HEK293 (cell line): Measurements from ENCODE around the gene CDH8.

Source experiments
- CTCF ChIA-PET: fragments of 350-600 bp; formaldehyde crosslinking; extraction: SDS; loops from one replicate; lab custom pipeline; 2021; ENCODE audit warnings: antibody characterized with exemption; lab: Yijun Ruan, JAX
- POLR2A ChIA-PET: fragments of 300-600 bp; formaldehyde crosslinking; extraction: SDS; loops from one replicate; lab custom pipeline; 2020; ENCODE audit warnings: antibody characterized with exemption, inconsistent platforms; lab: Yijun Ruan, JAX
- H3K27ac ChIP-seq: fragments of 200-500 bp; sonication (Bioruptor generic); 2 replicates; pipeline ENCODE4 v1.5.1; 2014; ENCODE audit warnings: low read depth, low read length, control low read depth, inconsistent platforms; ENCODE audit errors: extremely low read depth
- H3K36me3 ChIP-seq, 2 experiments: fragments of 200-500 bp in 1 of 2; sonication (Bioruptor generic) in 1 of 2; 1 replicate in 1 of 2; 2 replicates in 1 of 2; pipeline ENCODE4 v1.5.1; 2014 to 2017; ENCODE audit warnings: inconsistent platforms in 2 of 2, low read length in 2 of 2; ENCODE audit not compliant: control insufficient read depth in 2 of 2, insufficient read depth in 1 of 2
- H3K4me1 ChIP-seq: fragments of 200-500 bp; sonication (Bioruptor generic); 2 replicates; pipeline ENCODE4 v1.5.1; 2014; ENCODE audit warnings: mild to moderate bottlenecking, low read length, inconsistent platforms; ENCODE audit not compliant: control insufficient read depth, insufficient read depth
- H3K4me3 ChIP-seq: 2 replicates; pipeline ENCODE4 v1.5.1; 2011; ENCODE audit warnings: low read depth, mild to moderate bottlenecking, control low read depth, low read length, moderate library complexity
- H3K9me3 ChIP-seq: fragments of 200-500 bp; sonication (Bioruptor generic); 2 replicates; pipeline ENCODE4 v1.5.1; 2014; ENCODE audit warnings: low read depth, low read length, inconsistent platforms; ENCODE audit not compliant: control insufficient read depth, insufficient read depth
- BCL11A ChIP-seq: fragments of 450-650 bp; formaldehyde crosslinking; IDR thresholded peaks from 2 replicates; pipeline ENCODE4 v1.5.1; 2016; ENCODE audit warnings: low read depth, missing biosample characterization, missing genetic modification characterization
- EGR2 ChIP-seq: fragments of 450-650 bp; formaldehyde crosslinking; IDR thresholded peaks from 2 replicates; pipeline ENCODE4 v1.5.1; 2016; ENCODE audit warnings: low read depth, missing biosample characterization, missing genetic modification characterization
- FEZF1 ChIP-seq: fragments of 450-650 bp; formaldehyde crosslinking; IDR thresholded peaks from 2 replicates; pipeline ENCODE4 v1.5.1; 2016; ENCODE audit warnings: missing biosample characterization, missing genetic modification characterization
- GLIS1 ChIP-seq: fragments of 450-650 bp; formaldehyde crosslinking; IDR thresholded peaks from 2 replicates; pipeline ENCODE4 v1.5.1; 2016; ENCODE audit warnings: missing biosample characterization, missing genetic modification characterization
- PRDM2 ChIP-seq: fragments of 450-650 bp; formaldehyde crosslinking; IDR thresholded peaks from 2 replicates; pipeline ENCODE4 v1.5.1; 2016; ENCODE audit warnings: missing biosample characterization, missing genetic modification characterization, borderline replicate concordance
- REPIN1 ChIP-seq: fragments of 450-650 bp; formaldehyde crosslinking; IDR thresholded peaks from 2 replicates; pipeline ENCODE4 v1.5.1; 2017; ENCODE audit warnings: missing biosample characterization, missing genetic modification characterization, low read depth
- REST ChIP-seq: fragments of 450-650 bp; formaldehyde crosslinking; IDR thresholded peaks from 2 replicates; pipeline ENCODE4 v1.5.1; 2016; ENCODE audit warnings: missing biosample characterization, missing genetic modification characterization
- YY2 ChIP-seq: fragments of 450-650 bp; formaldehyde crosslinking; IDR thresholded peaks from 2 replicates; pipeline ENCODE4 v1.5.1; 2016; ENCODE audit warnings: missing biosample characterization, missing genetic modification characterization
- ZBTB26 ChIP-seq: fragments of 450-650 bp; formaldehyde crosslinking; optimal IDR thresholded peaks from 2 replicates; pipeline ENCODE3; 2016; ENCODE audit warnings: missing biosample characterization, mild to moderate bottlenecking, missing genetic modification characterization
- ZNF138 ChIP-seq: fragments of 450-650 bp; formaldehyde crosslinking; IDR thresholded peaks from 2 replicates; pipeline ENCODE4 v1.5.1; 2016; ENCODE audit warnings: missing biosample characterization, missing genetic modification characterization, borderline replicate concordance
- ZNF146 ChIP-seq: fragments of 450-650 bp; formaldehyde crosslinking; IDR thresholded peaks from 2 replicates; pipeline ENCODE4 v1.5.1; 2016; ENCODE audit warnings: missing biosample characterization, missing genetic modification characterization
- ZNF16 ChIP-seq: fragments of 450-650 bp; formaldehyde crosslinking; IDR thresholded peaks from 2 replicates; pipeline ENCODE4 v1.5.1; 2016; ENCODE audit warnings: low read depth, missing biosample characterization, missing genetic modification characterization
- ZNF223 ChIP-seq: fragments of 450-650 bp; formaldehyde crosslinking; IDR thresholded peaks from 2 replicates; pipeline ENCODE4 v1.5.1; 2016; ENCODE audit warnings: missing biosample characterization, missing genetic modification characterization
- ZNF23 ChIP-seq: fragments of 450-650 bp; formaldehyde crosslinking; IDR thresholded peaks from 2 replicates; pipeline ENCODE4 v1.5.1; 2016; ENCODE audit warnings: missing biosample characterization, missing genetic modification characterization, borderline replicate concordance
- ZNF248 ChIP-seq: fragments of 450-650 bp; formaldehyde crosslinking; IDR thresholded peaks from 2 replicates; pipeline ENCODE4 v1.5.1; 2017; ENCODE audit warnings: missing biosample characterization, missing genetic modification characterization
- ZNF26 ChIP-seq: fragments of 450-650 bp; formaldehyde crosslinking; IDR thresholded peaks from 2 replicates; pipeline ENCODE4 v1.5.1; 2016; ENCODE audit warnings: missing biosample characterization, missing genetic modification characterization
- ZNF394 ChIP-seq: fragments of 450-650 bp; formaldehyde crosslinking; IDR thresholded peaks from 2 replicates; pipeline ENCODE4 v1.5.1; 2016; ENCODE audit warnings: missing biosample characterization, missing genetic modification characterization, mild to moderate bottlenecking, moderate library complexity, borderline replicate concordance
- ZNF501 ChIP-seq: fragments of 450-650 bp; formaldehyde crosslinking; IDR thresholded peaks from 2 replicates; pipeline ENCODE4 v1.5.1; 2016; ENCODE audit warnings: missing biosample characterization, missing genetic modification characterization
- ZNF514 ChIP-seq: fragments of 450-650 bp; formaldehyde crosslinking; IDR thresholded peaks from 2 replicates; pipeline ENCODE4 v1.5.1; 2016; ENCODE audit warnings: missing biosample characterization, missing genetic modification characterization
- ZNF530 ChIP-seq: fragments of 450-650 bp; formaldehyde crosslinking; IDR thresholded peaks from 2 replicates; pipeline ENCODE4 v1.5.1; 2016; ENCODE audit warnings: low read depth, missing biosample characterization, missing genetic modification characterization
- ZNF658 ChIP-seq: fragments of 450-650 bp; formaldehyde crosslinking; IDR thresholded peaks from 2 replicates; pipeline ENCODE4; 2016; ENCODE audit warnings: missing biosample characterization, missing genetic modification characterization
- ZNF707 ChIP-seq: fragments of 450-650 bp; formaldehyde crosslinking; IDR thresholded peaks from 2 replicates; pipeline ENCODE4 v1.5.1; 2016; ENCODE audit warnings: missing biosample characterization, missing genetic modification characterization
- ZNF791 ChIP-seq: fragments of 450-650 bp; formaldehyde crosslinking; IDR thresholded peaks from 2 replicates; pipeline ENCODE4 v1.5.1; 2016; ENCODE audit warnings: missing biosample characterization, missing genetic modification characterization
- ZSCAN5A ChIP-seq: fragments of 450-650 bp; formaldehyde crosslinking; IDR thresholded peaks from 2 replicates; pipeline ENCODE4 v1.5.1; 2016; ENCODE audit warnings: missing biosample characterization, missing genetic modification characterization

CDH8 gene

GRCh38 chr16:61923629-61924028 lies 112.6 kb downstream of the CDH8 start:
- Histone ChIP-seq H3K4me3 (no peak overlapping the region), H3K9me3 (no peaks in the 10 kb centered on the region), H3K4me1 (no peaks in the 10 kb centered on the region), H3K36me3 (no peaks in the 10 kb centered on the region), H3K27ac (no peak overlapping the region)
- no peak for TF ChIP-seq ZNF26 (tag by site-specific recombination)
- TF ChIP-seq ZNF514, result no peak
- TF ChIP-seq BCL11A, result no peak
- TF ChIP-seq EGR2 (tag by site-specific recombination), result no peak
- TF ChIP-seq ZNF394 (tag by site-specific recombination), result no peak
- no peak for TF ChIP-seq ZNF16 (tag by site-specific recombination)
- TF ChIP-seq ZNF530 (tag by site-specific recombination), result no peak
- TF ChIP-seq ZNF791 (tag by site-specific recombination), result no peak
- TF ChIP-seq REPIN1 (tag by site-specific recombination), result no peak
- no peak for TF ChIP-seq GLIS1
- TF ChIP-seq ZNF501 (tag by site-specific recombination), result no peak
- TF ChIP-seq ZNF248 (tag by site-specific recombination), result no peak
- TF ChIP-seq ZNF23, result no peak
- TF ChIP-seq ZNF223 (tag by site-specific recombination), result no peak
- TF ChIP-seq ZBTB26 (tag by site-specific recombination), result no peak
- TF ChIP-seq ZNF707 (tag by site-specific recombination), result no peak
- ChIA-PET CTCF (no interaction called here), POLR2A (no interaction called here)

GRCh38 chr16:61921373-61921772 lies 114.9 kb downstream of the CDH8 start:
- CTCF ChIA-PET, result no interaction called here
- H3K9me3 ChIP-seq, result no peaks in the 10 kb centered on the region
- no peak overlapping the region for H3K27ac ChIP-seq
- POLR2A ChIA-PET, result no interaction called here
- H3K36me3 ChIP-seq, result no peaks in the 10 kb centered on the region
- H3K4me3 ChIP-seq, result no peak overlapping the region
- H3K4me1 ChIP-seq, result no peaks in the 10 kb centered on the region
- no peak for TF ChIP-seq ZNF658 (tag by site-specific recombination)
- TF ChIP-seq ZNF138 (tag by site-specific recombination), result no peak
- no peak for TF ChIP-seq FEZF1 (tag by site-specific recombination)
- TF ChIP-seq PRDM2, result no peak
- TF ChIP-seq REST, result no peak
- TF ChIP-seq ZSCAN5A (tag by site-specific recombination), result no peak
- TF ChIP-seq ZNF394 (tag by site-specific recombination), result no peak
- TF ChIP-seq GLIS1, result no peak
- TF ChIP-seq ZNF146, result no peak
- no peak for TF ChIP-seq YY2 (tag by site-specific recombination)
